ENCODE results near the gene ATXN1.

Gene ATXN1

DNA sequence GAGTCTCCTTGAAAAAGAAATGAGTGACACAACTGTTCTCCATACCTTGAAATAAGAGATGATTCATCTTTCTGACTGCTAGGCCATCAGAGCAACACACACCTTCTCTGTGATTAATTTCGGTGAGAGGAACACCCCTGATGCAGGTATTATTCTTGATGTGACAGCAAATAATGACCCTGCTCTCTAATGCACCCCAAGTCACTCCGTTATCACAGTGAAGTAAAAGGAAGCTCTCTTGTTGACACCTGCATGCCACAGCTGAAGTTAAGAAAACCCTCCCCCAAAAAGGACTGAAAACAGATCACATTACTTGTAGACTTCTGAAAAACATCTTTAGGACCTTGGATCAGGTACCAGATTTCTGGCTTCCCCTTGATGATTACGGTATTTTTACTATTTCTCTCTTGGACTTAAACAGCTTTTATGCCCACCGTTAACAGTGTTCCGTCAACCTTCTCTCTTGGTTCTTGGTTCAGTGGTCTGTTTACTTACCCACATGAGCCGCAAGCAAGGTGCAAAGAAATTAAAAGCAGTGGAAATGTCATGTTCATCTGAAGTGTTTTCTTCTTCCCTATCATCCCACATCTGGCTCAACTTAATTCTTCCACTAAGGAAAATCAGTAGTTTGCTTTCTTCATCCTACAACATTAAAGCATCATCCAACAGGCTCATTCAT, 273.1 kb downstream of the ATXN1 start:
- in situ Hi-C loops (cut with MboI; ENCODE audit: low sequenced_read_pairs): no loop called here

GRCh38 chr6:16486661-16487060, 274.6 kb downstream of the ATXN1 start:
- in situ Hi-C loops (cut with MboI; ENCODE audit: low sequenced_read_pairs): no loop called here

DNA sequence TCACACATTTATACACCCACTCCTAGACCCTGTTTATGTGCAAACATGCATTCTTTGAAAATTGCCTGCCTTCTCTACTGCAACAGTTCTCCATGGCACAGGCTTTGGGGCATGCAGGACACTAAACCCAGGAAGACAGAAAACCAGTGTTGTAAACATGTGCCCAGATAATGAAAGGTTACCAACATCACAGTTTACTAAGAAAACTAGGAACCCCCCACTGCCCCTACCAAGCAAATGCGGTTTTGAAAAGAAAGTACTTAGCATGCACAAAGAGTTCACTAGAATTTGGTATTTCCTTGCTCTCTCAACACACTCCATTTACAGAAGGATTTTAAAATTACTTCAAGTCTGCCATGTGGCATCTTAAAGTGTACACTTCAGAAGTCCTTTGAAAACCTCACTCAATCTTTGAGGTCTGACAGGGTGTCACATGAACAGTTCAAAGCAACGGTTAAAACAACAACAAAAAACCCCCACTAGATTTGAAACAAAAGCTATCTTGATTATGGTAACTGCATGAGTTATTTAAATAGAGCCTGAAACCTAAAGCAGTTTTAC, 277.9 kb downstream of the ATXN1 start:
- in situ Hi-C loops (cut with MboI; ENCODE audit: low sequenced_read_pairs): no loop called here

GRCh38 chr6:16482702-16483314, 278.5 kb downstream of the ATXN1 start:
- in situ Hi-C loops (cut with MboI; ENCODE audit: low sequenced_read_pairs): no loop called here

DNA sequence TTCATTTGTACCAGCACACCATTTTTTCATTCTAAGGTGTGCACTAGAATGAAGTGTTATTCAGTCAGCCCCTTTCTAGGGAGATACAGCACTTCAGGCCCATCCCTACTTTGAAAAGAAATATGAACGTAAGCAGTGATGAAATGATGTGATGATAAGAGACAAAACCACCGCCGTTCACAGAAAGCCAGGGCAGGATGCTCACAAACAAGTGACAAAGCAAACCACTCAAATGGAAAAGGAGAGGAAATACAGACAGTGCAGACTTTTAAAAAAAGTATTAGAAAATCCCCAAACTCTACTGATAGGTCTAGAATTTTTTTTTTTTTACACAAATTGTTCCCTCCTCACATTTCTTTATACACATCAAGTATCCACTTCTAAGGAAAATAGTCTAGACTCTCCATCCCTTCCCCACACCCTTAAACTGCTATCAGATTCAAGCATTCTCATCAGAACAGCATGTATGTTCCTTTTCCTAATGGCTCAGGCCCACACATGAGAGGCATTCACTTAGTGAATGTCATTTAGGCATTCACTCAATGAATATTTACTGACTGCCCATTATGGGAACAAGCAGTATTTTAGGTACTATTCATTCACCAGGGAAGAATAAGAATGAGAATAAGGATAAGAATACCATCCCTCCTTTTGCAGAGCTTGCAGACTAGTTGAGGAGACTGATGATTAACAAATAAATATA, 279.4 kb downstream of the ATXN1 start:
- in situ Hi-C loops (cut with MboI; ENCODE audit: low sequenced_read_pairs): no loop called here

- in situ Hi-C loops (cut with MboI; ENCODE audit: low sequenced_read_pairs): no loop called here
Observed at GRCh38 chr6:16480763-16481560, 280.3 kb downstream of the ATXN1 start.

GRCh38 chr6:16477367-16478149, 283.7 kb downstream of the ATXN1 start:
- in situ Hi-C loops (cut with MboI; ENCODE audit: low sequenced_read_pairs): no loop called here

DNA sequence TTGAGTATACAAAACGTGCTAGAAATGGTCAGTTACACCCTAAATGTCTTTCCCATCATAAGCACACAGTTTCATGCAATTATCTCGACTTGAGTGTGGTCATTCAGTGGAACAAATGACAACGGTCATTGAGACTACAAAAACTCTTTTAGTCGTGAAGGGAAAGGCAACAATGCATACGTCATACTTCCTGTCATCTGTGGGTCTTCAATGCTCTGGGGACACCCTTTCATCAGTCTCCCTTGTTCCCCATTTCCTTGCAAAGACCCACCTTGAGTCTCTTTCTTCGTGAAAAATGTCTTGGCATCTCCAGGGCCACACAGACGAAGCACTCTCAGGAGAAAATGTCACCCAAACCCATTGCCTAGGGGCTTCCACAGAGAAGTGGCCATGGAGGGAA, 284.4 kb downstream of the ATXN1 start:
- in situ Hi-C loops (cut with MboI; ENCODE audit: low sequenced_read_pairs): no loop called here

GRCh38 chr6:16475494-16475781, 285.8 kb downstream of the ATXN1 start:
- in situ Hi-C loops (cut with MboI; ENCODE audit: low sequenced_read_pairs): no loop called here

GRCh38 chr6:16474772-16475493, 286.3 kb downstream of the ATXN1 start:
- in situ Hi-C loops (cut with MboI; ENCODE audit: low sequenced_read_pairs): no loop called here

- in situ Hi-C loops (cut with MboI; ENCODE audit: low sequenced_read_pairs): no loop called here
Observed at GRCh38 chr6:16473908-16474771, 287.1 kb downstream of the ATXN1 start.

- in situ Hi-C loops (cut with MboI; ENCODE audit: low sequenced_read_pairs): no loop called here
Observed at GRCh38 chr6:16473184-16473907, 287.9 kb downstream of the ATXN1 start.

DNA sequence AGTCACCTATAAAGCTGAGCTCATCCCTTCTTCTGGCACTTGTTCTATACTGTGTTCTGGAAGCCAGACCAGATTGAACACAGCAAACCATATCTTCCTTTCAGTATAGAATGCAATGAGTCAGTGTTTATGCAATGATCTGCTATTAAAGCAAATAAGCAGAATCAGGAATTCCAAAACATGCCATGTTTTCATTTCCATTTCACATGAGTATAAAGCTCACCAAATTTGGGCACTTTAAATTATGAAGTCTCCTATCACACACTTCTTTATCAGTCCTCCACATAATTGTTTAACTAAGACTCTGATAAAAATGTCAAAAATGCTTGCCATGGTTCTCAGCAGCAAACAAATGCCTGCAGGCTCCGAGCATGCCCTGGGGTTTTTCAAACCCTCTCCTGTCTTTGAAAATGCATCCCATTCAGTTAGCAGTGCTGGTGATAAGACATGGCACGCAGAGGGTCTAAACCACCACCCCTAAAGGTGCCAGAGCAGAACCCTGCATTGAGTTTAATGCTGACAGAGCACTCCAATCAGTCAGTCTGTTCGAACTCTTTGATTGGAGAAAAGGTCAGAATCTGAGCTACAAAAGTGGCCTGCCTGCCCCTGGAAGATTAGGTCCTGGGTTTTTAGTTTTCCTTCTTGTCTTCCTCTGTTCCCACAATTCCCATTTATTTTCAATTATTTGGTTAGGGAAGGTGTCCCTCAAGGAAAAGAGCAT, 288.8 kb downstream of the ATXN1 start:
- in situ Hi-C loops (cut with MboI; ENCODE audit: low sequenced_read_pairs): no loop called here

DNA sequence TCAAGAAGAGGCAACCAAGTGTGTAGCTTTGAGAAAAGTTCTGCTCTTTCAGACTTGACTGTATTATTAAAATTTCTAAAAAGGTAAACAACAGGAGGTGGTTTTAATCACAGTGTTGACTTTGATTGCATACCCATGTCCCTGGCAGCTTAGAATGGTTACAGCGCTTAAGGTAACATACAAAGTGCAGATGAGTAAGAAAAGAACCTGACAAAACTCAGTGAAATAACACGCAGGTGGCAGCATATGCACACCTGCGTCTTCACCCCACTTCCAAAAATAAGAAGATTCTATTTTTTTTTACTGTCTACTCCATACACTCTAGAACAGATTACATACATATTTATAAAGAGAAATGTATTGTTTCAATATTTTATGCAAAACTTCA, 289.4 kb downstream of the ATXN1 start:
- in situ Hi-C loops (cut with MboI; ENCODE audit: low sequenced_read_pairs): no loop called here

DNA sequence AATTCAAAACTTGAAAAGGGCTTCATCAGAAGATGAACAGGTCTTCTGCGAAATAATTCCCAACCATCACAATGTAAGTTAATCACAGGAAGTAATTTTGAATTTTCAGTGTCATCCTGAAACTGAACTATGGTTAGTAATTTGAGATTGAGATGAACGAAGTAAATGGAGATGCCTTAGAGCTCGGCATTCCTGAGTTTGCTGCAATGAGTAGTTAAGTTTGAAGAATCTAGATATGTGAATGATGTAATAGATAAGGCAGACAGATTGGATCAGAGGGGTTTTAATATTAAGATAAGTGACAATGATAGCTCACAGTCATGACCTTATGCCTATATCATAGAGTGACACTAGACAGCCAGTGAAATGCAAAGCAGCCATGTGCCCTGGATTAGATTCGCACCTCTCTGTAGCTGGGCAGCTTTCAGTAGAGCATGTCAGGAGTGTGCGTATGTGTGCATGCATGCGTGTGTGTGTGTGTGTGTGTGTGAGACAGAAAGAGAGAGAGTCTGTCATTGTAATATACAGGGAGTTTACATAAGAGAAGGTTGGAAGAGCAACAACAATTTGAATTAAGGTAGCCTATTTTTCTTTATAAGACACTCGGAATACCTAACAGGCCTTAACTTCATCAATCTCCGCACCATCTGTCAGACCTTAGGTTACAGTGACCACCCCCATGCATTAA, 289.9 kb downstream of the ATXN1 start:
- in situ Hi-C loops (cut with MboI; ENCODE audit: low sequenced_read_pairs): no loop called here

DNA sequence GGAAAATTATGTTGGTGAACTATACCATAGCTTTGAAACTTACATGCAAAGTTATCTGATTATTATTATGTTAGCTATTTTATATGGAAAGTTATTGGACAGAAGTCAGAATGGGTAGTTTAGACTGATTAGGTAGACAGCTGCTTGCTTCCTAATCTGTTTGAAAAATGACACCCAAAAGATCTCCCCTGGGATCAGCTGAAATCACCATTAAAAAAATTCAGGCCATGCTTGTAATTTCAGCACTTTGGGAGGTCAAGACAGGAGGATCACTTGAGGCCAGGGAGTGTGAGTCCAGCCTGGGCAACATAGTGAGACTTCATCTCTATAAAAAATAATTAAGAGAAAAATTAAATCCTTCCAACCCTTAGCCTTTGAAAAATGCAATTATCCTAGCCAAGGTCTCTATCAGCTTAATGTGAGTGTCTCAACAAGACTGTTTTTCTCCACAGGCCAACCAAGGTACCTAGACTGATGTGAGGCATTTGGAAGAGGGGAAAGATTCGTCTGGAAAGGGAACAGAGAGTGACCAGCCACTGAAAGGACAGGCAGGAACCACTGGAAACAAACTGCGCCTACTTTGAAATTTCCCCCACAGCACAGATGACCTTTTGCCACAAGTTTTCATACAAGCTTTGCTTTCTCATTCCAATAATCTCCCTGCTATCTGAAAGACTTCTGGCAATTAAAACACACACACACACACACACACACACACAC, 290.6 kb downstream of the ATXN1 start:
- in situ Hi-C loops (cut with MboI; ENCODE audit: low sequenced_read_pairs): no loop called here
